Left lobe of liver (tissue), 2 donors: ENCODE measurements around the gene ZNF689. TPM values are rescaled to one million over a fixed set of nuclear protein-coding genes. Genes with fewer than 3 reads are reported as not detected.
A peak's percentile ranks its signal among the peaks of the same experiment; 100 is the strongest.
"Not testable (repeated sequence)": the region's sequence is repeated elsewhere in the genome, so short reads cannot be mapped to it uniquely, and the experiment has no call there.

Experiments
- ATAC-seq: fragments of 200-7000 bp; cut with Tn5 transposase; one replicate; pipeline ENCODE4 v1.9.1; 2020; ENCODE audit warnings: mild to moderate bottlenecking, moderate library complexity
- DNase-seq: peaks from one replicate; pipeline ENCODE4 v3.0.0-alpha.2; 2020; ENCODE audit warnings: low spot score
- total RNA-seq: library from RNA; stranded (reverse); gene quantifications from one replicate; pipeline ENCODE4 v1.2.1, GENCODE V29; 2021
- donor health status: DM: no; HTN: no; CAD: no; lungs with moderate emphysema.
- donor health status: DM: no; HTN: yes; CAD: no.

ZNF689 gene
- total RNA-seq, 1 donor from 2014 or later: 4.9 TPM

DNA sequence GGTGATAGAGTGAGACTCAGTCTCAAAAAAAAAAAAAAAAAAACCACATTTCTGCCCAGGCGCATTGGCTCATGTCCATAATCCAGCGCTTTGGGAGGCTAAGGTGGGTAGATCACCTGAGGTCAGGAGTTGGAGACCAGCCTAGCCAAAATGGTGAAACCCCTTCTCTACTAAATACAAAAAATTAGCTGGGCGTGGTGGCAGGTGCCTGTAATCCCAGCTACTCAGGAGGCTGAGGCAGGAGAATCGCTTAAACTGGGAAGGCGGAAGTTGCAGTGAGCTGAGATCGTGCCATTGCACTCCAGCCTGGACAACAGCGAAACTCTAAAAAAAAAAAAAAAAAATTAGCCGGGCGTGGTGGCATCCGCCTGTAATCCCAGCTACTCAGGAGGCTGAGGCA lies 26.9 kb upstream of the ZNF689 start:
- not testable (repeated sequence) for DNase-seq, ATAC-seq

DNA sequence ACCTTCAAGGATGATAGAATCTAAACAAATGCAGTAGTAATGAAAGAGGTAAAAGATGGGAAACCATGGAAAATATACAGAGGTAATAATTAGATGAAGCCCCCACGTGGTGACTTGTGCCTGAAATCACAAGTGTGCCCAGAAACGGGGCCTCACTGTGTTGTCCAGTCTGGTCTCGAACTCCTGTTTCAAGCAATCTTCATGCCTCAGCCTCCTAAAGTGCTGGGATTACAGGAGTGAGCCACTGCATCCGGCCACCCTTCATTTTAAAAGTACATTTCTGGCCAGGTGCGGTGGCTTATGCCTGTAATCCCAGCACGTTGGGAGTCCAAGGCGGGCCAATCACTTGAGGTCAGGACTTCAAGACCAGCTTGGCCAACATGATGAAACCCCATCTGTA lies 26.4 kb upstream of the ZNF689 start:
- ATAC-seq (no peak), DNase-seq (no peak)

- no peak for DNase-seq
- no peak for ATAC-seq
Measured at GRCh38 chr16:30633526-30633925, 23.3 kb upstream of the ZNF689 start.

DNA sequence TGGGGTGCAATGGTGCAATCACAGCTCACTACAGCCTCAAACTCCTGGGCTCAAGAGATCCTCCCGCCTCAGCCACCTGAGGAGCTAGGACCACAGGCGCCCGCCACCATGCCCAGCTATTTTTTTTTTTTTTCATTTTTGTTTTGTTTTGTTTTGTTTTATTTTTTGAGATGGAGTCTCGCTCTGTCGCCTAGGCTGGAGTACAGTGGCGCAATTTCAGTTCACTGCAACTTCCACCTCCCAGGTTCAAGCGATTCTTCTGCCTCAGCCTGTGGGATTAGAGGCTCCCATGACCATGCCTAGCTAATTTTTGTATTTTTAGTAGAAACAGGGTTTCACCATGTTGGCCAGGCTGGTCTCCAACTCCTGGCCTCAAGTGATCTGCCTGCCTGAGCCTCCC lies 22.3 kb upstream of the ZNF689 start:
- ATAC-seq, DNase-seq: not testable (repeated sequence)

DNA sequence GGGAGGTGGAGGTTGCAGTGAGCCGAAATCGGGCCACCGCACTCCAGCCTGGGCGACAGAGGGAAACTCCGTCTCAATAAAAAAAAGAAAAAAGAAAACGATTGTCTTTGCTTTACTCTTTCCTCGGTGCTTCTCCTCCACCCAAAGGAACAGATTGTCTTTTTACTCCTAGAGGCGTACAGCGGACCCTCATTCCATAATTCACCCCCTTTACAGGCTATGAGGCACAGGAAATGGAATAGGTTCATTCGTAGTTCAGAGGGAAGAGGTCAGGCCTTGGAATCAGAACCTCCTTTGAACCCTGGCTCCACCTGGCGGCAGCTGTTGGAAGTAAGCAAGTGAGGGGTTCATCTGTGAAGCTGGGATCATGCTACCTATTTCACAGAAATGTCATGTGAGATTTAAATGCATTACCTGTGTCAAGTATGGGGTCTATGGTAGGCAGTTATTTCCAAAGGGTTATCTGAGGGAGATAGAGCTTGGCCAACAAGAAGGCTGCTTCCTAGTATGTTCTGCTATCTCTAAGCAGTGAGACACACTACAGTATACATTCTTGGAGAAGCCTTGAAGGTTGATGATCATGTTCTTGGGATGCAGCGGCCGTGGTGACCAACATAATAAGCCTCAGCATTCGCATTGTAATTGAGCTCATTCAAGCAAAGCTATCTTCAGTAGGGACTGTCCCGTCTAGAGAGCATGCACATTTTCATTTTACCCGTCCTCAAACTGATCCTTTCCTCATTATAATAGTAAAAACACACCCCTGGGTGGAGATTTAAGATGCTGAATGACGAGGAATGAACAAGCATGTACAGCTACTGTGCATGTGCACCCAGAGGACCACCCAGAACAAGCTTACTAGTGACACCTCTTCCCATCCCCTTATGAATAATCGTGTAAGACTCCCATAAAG lies 18.7 kb upstream of the ZNF689 start:
- DNase-seq: peak; percentile 87
- peak; percentile 99 for ATAC-seq

GRCh38 chr16:30626236-30626635 lies 16.0 kb upstream of the ZNF689 start:
- no peak for DNase-seq
- no peak for ATAC-seq

DNA sequence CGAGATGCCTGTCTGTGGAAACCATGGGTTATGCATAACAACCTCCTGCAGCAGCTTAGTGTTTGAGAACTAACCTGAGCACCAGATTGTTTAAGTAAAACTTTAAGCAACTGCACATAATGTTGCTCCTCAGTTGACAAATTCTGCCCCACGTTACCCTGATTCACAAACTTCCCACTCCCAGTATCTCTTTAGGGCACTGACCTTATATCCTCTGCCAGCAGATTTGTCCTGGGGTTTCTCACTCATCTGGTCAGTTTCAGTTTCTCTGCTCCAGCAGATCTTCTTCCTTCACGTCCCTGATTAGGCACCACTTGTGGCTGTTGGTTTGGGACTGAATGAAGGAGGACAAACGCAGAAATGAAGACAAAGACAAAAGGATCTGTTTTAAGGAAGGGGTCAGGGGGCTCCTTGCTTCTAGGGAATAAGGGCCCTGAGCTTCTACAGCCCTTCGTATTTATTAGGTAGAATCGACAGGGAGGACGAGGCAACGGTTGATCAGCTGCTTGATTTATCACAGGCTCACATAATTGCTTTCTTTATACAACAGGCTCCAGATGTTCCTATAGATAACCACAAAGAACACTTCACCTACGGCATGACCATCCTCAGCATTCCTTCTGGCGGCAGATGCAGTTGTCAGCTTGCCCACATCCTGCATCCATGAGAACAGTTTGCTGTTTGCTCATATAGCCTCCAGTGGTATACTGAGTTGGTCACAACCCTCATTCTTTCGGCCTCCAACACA lies 13.5 kb upstream of the ZNF689 start:
- no peak for DNase-seq
- ATAC-seq: peak; percentile 72

- DNase-seq (no peak), ATAC-seq (peak; percentile 22)
Measured at GRCh38 chr16:30622455-30623032, 12.4 kb upstream of the ZNF689 start.

GRCh38 chr16:30621765-30622164 lies 11.6 kb upstream of the ZNF689 start:
- DNase-seq: no peak
- ATAC-seq: no peak

GRCh38 chr16:30620169-30620568 lies 10.0 kb upstream of the ZNF689 start:
- DNase-seq (no peak), ATAC-seq (no peak)

DNA sequence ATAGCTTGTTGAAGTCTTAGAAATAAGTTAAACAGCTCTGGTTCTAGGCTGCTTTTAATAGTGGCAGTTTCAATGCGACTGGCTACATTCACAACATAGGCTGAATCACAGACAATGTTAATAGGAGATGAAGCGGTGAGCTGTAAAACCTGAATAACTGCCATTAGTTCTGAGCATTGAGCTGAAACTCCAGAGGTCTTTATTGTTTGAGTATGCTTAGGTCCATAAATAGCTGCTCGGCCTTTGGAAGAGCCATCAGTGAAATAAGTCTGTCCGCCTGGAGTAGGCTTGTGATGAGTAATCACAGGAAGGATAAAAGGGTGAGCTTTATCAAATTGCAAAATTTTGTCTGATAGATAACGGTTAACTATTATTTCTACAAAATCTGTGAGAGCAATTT lies 9.4 kb upstream of the ZNF689 start:
- ATAC-seq (peak; percentile 39), DNase-seq (no peak)

DNA sequence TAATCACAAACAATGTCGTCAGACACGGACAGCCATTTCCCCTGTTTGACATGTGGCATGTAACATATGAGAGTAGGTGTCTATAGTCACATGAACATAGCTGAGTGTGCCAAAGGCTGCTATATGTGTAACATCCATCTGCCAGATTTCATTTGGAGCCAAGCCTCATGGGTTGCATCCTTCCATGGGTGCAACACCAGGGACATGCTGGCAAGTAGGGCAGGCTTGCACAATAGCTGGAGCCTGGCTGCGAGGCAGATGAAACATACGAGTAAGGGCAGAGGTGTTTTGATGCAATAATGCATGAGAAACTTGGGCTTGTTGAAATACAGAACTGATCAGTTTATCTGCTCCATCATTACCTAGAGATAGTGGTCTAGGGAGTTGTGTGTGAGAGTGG lies 9.0 kb upstream of the ZNF689 start:
- ATAC-seq (peak; percentile 77), DNase-seq (peak; percentile 84)

DNA sequence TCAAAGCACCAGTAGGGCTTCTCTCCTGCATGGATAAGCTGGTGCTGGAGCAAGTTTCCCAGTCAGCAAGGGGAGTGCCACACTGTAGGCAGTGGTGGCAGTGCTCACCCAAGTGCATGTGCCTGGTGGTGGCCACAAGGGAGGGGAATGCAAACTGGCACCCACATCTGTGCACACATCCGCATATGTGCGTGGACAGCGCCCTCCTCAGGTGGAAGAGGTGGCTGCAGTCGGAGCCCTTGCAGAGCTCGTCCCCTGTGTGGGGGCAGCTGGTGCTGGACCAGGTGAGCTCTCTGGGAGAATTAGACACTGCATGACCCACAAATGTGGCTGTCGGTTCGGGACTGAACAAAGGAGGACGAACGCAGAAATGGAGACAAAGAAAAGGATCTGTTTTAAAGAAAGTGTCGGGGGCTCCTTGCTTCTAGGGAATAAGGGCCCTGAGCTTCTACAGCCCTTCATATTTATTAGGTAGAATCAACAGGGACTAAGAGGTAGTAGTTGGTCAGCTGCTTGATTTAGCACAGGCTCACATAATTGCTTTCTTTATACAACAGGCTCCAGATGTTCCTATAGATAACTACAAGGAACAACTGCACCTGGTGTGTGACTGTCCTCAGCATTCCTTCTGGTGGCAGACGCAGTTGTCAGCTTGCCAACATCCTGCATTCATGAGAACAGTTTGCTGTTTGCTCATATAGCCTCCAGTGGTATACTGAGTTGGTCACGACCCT lies 5.3 kb upstream of the ZNF689 start:
- DNase-seq: peak; percentile 55
- ATAC-seq: peak; percentile 73

- peak; percentile 70 for DNase-seq
- ATAC-seq: peak; percentile 64
Measured at GRCh38 chr16:30609002-30609925, 925 bp downstream of the ZNF689 start.

GRCh38 chr16:30606004-30606403 lies 4.2 kb downstream of the ZNF689 start:
- DNase-seq: no peak
- no peak for ATAC-seq

- no peak for DNase-seq
- no peak for ATAC-seq
Measured at GRCh38 chr16:30605158-30605557, 5.0 kb downstream of the ZNF689 start.

- DNase-seq: peak; percentile 84
- ATAC-seq: peak; percentile 82
Measured at GRCh38 chr16:30604316-30604947, 5.8 kb downstream of the ZNF689 start.

DNA sequence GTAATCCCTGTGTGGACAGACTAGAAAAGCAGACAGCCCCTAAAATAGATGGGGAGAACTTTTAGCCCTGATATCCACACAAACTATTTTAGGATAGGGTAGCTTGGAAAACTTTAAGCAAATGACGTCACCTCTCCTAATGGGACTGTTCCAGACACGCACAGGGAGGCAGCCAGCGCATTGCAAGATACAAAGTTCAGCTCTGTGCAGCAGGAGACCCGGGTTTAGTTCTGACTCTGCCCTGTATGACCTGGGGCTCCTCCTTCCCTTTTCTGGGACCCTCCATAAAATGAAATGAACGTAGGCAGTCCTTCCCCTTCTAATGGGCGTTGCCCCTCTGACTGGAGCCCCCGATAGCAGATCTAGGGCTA lies 6.3 kb downstream of the ZNF689 start:
- ATAC-seq (peak; percentile 86), DNase-seq (peak; percentile 83)

DNA sequence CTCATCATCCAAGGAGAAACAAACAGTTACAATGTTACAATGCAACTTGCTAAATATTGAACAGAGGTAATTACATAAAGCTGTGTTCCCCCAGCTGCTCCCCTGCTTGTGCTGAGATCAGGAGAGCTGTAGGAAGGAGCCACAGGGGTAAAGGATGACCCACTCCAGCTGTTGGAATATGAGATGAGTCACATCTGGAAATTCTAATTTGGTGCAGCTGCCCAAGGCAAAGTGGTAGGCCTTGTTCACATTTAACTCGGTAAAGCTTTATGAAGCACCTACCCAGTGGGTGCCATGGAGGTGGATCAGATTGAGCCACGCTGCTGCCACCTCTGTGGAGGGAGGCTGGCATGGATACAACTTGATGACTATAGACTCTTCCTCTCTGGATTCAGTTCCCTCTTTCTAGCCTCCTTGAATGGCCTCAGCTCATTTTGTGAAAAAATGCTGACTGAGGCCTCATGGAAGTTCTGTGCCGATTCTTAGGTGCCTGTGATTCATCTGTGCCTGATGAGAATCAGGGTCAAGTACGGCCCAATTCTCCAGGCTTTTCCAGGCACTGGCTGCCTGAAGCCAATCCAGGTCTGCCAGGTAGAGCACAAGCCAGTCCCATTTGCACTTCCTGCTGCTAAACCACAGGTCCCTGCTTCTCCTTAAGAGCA lies 7.4 kb downstream of the ZNF689 start:
- no peak for ATAC-seq

More for the DNA sequence above, 7.4 kb downstream of the ZNF689 start:
- no peak for DNase-seq
